22Rv1 (cell line): ENCODE measurements around the gene ASTN2.

Experiments
- ZFX ChIP-seq: fragments of 450-650 bp; IDR thresholded peaks from 2 replicates; pipeline ENCODE4 v1.6.1; 2017; ENCODE audit warnings: antibody characterized with exemption, borderline replicate concordance
- TF ChIP-seq, protein P1 (sequence below): fragments of 450-650 bp; IDR thresholded peaks from 2 replicates; pipeline ENCODE4 v1.5.1; 2017; ENCODE audit warnings: mild to moderate bottlenecking

GRCh38 chr9:117412006-117412715 is 2.7 kb downstream of the ASTN2 start:
- TF ChIP-seq, protein P1, sequence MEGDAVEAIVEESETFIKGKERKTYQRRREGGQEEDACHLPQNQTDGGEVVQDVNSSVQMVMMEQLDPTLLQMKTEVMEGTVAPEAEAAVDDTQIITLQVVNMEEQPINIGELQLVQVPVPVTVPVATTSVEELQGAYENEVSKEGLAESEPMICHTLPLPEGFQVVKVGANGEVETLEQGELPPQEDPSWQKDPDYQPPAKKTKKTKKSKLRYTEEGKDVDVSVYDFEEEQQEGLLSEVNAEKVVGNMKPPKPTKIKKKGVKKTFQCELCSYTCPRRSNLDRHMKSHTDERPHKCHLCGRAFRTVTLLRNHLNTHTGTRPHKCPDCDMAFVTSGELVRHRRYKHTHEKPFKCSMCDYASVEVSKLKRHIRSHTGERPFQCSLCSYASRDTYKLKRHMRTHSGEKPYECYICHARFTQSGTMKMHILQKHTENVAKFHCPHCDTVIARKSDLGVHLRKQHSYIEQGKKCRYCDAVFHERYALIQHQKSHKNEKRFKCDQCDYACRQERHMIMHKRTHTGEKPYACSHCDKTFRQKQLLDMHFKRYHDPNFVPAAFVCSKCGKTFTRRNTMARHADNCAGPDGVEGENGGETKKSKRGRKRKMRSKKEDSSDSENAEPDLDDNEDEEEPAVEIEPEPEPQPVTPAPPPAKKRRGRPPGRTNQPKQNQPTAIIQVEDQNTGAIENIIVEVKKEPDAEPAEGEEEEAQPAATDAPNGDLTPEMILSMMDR: no peak
- TF ChIP-seq ZFX: no peak
